ENCODE measurements around the gene RIOK2. TPM values are rescaled to one million over a fixed set of nuclear protein-coding genes. Genes with fewer than 3 reads are reported as not detected.

The RIOK2 gene
- total RNA-seq, 2 donors from 2014 or later, result 7.3 to 16.9 TPM

GRCh38 chr5:97149709-97150108, 33.3 kb downstream of the RIOK2 start:
- ATAC-seq, result no peak
- Histone ChIP-seq H3K9me3 (no peaks in the 10 kb centered on the region), H3K27ac (no peak overlapping the region), H3K4me1 (no peaks in the 10 kb centered on the region), H3K27me3 (no peaks in the 10 kb centered on the region), H3K4me3 (no peak overlapping the region), H3K36me3 (replicated peaks in 1 of 2; ENCODE audit: insufficient read depth in 1 of 2, low read depth in 2 of 2) (no peaks in the 10 kb centered on the region)
- no peak for DNase-seq
- intact Hi-C loops (cut with DNase I), result no loop called here
- TF ChIP-seq CTCF (IDR thresholded peaks at IDR 0.05), result no peak
- TF ChIP-seq POLR2A (IDR thresholded peaks at IDR 0.05), result no peak
- WGBS, 2 donors, result 88% methylated on average over 2 of the region's 2 CpGs

GRCh38 chr5:97148288-97148687, 34.8 kb downstream of the RIOK2 start:
- Histone ChIP-seq H3K4me3 (no peak overlapping the region), H3K4me1 (no peaks in the 10 kb centered on the region), H3K27me3 (no peaks in the 10 kb centered on the region), H3K36me3 (replicated peaks in 1 of 2; ENCODE audit: insufficient read depth in 1 of 2, low read depth in 2 of 2) (no peaks in the 10 kb centered on the region), H3K27ac (no peak overlapping the region), H3K9me3 (no peaks in the 10 kb centered on the region)
- ATAC-seq (no peak), DNase-seq (no peak)
- intact Hi-C loops (cut with DNase I), result no loop called here
- WGBS, 2 donors, result 25% methylated on average over 3 of the region's 3 CpGs
- TF ChIP-seq CTCF (IDR thresholded peaks at IDR 0.05) (no peak), POLR2A (IDR thresholded peaks at IDR 0.05) (no peak)

- intact Hi-C loops (cut with DNase I), result no loop called here
- no peak for ATAC-seq
- no peaks in the 10 kb centered on the region for H3K9me3 ChIP-seq
- H3K4me1 ChIP-seq, result no peaks in the 10 kb centered on the region
- H3K27me3 ChIP-seq, result no peaks in the 10 kb centered on the region
- DNase-seq, result no peak
- H3K4me3 ChIP-seq, result no peak overlapping the region
- no peaks in the 10 kb centered on the region for H3K36me3 ChIP-seq (replicated peaks in 1 of 2; ENCODE audit: insufficient read depth in 1 of 2, low read depth in 2 of 2)
- no peak for TF ChIP-seq POLR2A (IDR thresholded peaks at IDR 0.05)
- TF ChIP-seq CTCF (IDR thresholded peaks at IDR 0.05), result no peak
- H3K27ac ChIP-seq, result no peak overlapping the region
- 85 to 100% methylated on average over 2 of the region's 2 CpGs for WGBS, 2 donors
These were observed 39.3 kb downstream of the RIOK2 start for GRCh38 chr5:97143704-97144103.

GRCh38 chr5:97142521-97143254, 40.4 kb downstream of the RIOK2 start, which contains the start of gene LIX1:
LIX1 (minus strand) TSS chr5:97142611; CDS start chr5:97142576, 35 bp downstream.
- no peaks in the 10 kb centered on the region for H3K4me1 ChIP-seq
- DNase-seq (peak in 2 of 4 donors; percentile 10 to 18), ATAC-seq (no peak)
- WGBS, 2 donors, result 47 to 48% methylated on average over 6 of the region's 6 CpGs
- intact Hi-C loops (cut with DNase I), result no loop called here
- TF ChIP-seq POLR2A (IDR thresholded peaks at IDR 0.05) (no peak), CTCF (IDR thresholded peaks at IDR 0.05) (peak in 4 of 7 experiments; percentile 15 to 29 (median 20))
- no peaks in the 10 kb centered on the region for H3K36me3 ChIP-seq (replicated peaks in 1 of 2; ENCODE audit: insufficient read depth in 1 of 2, low read depth in 2 of 2)
- no peaks in the 10 kb centered on the region for H3K27me3 ChIP-seq
- no peak within 1 kb of the TSS for H3K27ac ChIP-seq
- H3K4me3 ChIP-seq, result no peak within 1 kb of the TSS
- H3K9me3 ChIP-seq, result no peaks in the 10 kb centered on the region

- ATAC-seq, result no peak
- intact Hi-C loops (cut with DNase I), result no loop called here
These were observed 41.5 kb downstream of the RIOK2 start for GRCh38 chr5:97141539-97141938.

More at GRCh38 chr5:97141539-97141938, 41.5 kb downstream of the RIOK2 start:
- DNase-seq, result no peak
- H3K27me3 ChIP-seq, result no peaks in the 10 kb centered on the region
- no peaks in the 10 kb centered on the region for H3K4me1 ChIP-seq
- H3K9me3 ChIP-seq, result no peaks in the 10 kb centered on the region
- 12 to 21% methylated on average over 2 of the region's 2 CpGs for WGBS, 2 donors
- no peak overlapping the region for H3K4me3 ChIP-seq
- H3K27ac ChIP-seq, result no peak overlapping the region
- no peaks in the 10 kb centered on the region for H3K36me3 ChIP-seq (replicated peaks in 1 of 2; ENCODE audit: insufficient read depth in 1 of 2, low read depth in 2 of 2)
- TF ChIP-seq CTCF (IDR thresholded peaks at IDR 0.05), result no peak
- no peak for TF ChIP-seq POLR2A (IDR thresholded peaks at IDR 0.05)

Measured in body of pancreas (tissue), 4 donors.